NCI-H1105 treated with DMSO at 0.1 percent for 48 hours (cell line): ENCODE results near the gene RBM19.
"Not testable (repeated sequence)": the region's sequence is repeated elsewhere in the genome, so short reads cannot be mapped to it uniquely, and the experiment has no call there.

Experiments used
- DNase-seq: peaks from one replicate; lab custom pipeline; 2025; lab: John Stamatoyannopoulos, UW

Gene RBM19

DNA sequence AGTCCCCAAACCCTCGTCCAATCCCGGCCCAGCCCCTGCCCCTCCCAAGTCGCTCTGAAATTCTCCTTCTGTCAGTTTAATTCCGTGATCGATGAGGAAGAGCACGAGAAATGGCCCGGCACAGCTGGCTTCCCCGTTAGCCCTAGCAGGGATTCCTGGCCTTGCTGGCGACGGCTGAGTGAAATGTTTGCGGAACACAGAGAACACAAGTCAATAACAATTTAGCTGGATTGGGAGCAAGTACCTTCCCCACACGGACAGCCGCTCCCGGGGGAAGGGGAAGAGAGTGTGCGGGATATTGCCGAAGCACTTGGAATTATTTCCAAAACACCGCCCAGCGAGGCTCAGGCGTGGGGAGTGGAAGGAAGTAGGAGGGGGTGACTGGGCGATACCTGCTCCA lies 134.6 kb downstream of the RBM19 start:
- no peak for DNase-seq

DNA sequence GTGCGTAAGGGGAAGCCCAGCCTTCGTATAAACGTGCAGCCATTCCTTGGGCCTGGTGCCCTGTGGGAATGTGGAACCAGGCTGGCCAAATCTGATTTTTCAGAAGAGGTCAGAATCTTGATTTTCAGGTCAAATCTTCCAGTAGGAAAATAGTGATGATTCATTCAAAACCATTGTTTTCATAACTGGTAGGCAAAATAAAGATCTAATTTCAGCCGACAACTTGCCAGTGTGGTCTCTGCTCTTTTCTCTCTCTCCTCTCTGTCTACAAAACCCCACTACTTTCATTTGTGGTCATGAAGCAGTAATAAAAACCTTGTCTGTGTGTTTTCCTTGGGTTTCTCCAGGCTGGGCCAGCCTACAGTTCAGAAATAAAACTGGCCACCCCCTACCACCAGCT lies 135.1 kb downstream of the RBM19 start:
- no peak for DNase-seq

DNA sequence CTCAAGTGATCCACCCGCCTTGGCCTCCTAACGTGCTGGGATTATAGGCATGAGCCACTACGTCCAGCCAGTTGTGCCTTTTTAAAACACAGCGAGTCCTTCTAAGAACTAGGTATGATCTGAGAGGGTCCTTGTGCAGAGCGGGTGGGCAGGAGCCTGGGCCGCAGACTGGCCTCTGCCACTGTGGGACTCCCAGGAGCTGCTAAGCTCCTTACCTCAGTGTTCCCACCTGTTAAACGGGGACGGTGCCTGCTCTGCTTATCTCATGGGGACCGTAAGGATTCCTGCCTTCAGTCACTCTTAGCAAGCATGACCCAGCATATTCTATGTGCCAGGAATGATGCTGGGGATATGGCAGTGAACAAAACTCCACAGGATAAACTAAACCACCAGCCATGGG lies 136.9 kb downstream of the RBM19 start:
- DNase-seq: no peak

DNA sequence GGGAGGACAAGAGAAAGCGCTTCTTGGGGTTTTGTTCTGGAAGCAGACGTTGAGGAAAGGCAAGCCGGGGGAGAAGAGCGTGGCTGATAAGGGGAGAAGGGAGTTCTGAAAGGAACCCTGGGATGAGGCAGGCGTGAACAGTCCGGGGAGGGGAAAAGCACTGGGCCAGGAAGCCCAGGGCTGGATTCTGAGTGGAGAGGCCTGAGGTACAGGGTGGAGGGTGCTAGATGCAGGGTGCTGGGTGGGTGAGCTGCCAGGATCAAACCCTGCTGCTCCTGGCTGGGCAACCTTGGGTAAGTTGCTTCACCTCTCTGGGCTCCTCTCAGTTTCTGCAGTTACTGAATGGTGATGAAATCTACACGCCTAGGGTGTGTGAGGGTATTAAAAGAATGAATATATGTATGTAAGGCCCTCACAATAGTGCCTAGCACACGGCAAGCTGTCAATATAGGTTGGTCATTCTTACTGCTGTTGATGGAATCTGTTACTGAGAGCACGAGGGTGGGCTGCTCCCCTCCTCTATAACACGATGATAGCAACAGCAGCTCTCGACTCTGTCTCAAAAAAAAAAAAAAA lies 138.5 kb downstream of the RBM19 start:
- no peak for DNase-seq

DNA sequence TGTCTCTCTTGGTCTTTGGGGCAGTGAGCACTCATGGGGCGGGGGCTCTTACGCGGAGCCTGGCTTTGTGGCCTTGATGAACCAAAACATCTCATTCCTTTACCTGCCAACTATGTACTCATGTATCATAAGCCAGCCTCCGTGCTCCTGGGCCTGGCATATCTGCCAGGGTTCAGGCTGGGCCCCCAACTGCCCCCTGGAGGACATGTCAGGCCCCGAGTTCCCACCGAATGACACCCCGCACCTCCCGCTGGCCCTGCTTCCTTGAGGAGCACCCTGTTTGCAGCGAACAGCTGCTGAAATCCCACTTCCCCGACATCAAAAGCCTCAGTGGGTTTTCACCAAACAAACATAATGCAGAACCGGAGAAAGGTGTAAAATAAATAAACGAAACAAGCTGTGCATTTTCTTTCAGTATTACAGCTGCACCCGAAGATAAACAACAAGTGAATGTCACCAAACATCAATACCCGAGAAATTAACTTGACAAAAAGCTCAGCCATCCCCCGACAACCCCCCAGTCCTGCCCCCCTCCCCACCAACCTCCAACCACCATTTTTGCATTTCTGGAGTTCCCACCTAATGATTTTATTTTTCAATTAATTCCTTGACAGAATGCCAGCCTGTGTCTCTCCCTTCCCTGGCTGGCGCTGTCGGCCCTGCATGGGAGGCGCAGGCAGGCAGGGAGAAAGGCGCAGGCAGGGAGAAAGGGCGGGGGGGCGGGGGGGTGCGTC lies 139.2 kb downstream of the RBM19 start:
- DNase-seq: no peak

DNA sequence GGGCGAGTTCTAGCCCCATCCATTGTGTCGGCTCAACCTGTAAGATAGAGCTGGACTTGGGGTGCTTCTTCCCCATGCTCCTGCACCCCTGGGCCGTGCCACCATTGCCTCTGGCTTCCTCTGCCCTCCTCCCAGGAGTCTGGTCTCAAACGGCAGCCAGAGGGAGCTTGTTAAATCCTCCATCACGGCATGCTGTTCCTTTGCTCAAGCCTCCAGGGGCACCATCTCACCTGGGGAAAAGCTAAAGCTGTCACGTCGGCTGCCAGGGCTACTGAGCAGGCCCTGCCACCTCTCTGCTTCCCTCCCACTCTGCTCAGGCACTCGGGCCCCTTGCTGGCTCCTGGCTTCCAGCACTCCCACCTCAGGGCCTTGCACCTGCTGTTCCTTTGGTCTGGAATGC lies 140.4 kb downstream of the RBM19 start:
- DNase-seq: no peak

DNA sequence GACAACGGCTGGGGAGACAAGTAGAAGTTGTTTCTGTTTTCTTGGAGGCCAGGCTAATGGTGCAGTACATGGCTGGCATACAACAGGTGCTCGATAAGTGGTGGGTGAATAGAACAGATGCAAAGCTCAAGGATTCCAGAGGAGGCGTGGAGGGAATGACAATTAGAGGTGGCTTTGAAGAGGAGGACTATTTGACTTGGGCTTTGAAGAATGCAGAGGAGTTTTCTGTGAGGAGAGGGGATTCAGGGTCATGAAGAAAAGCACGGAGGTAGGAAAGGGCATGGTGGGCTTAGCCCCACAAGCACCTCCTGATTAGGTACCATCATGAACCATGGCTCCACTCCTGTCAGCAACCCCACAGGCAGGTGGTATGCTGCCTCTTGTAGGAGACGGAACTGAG lies 142.3 kb downstream of the RBM19 start:
- no peak for DNase-seq

DNA sequence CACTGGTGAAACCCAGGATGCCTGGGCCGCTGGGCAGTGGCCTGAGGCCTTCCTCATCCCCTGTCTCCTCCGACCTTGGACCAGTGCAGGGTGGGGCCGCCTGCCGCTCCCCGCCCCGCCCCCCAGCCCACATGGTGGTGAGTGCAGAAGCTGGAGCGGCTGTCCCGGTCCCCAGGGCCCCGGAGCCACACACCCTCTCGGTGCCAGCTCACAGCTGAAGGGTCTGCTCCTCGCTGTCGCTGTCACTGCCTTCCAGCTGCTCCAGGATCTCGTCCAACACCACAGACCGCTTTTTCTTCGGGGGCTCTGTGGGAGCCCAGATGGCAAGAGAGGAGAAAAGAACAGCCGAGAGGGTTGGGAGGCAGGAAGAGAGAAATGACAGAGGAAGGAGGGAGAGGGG lies 143.1 kb downstream of the RBM19 start:
- DNase-seq: no peak

DNA sequence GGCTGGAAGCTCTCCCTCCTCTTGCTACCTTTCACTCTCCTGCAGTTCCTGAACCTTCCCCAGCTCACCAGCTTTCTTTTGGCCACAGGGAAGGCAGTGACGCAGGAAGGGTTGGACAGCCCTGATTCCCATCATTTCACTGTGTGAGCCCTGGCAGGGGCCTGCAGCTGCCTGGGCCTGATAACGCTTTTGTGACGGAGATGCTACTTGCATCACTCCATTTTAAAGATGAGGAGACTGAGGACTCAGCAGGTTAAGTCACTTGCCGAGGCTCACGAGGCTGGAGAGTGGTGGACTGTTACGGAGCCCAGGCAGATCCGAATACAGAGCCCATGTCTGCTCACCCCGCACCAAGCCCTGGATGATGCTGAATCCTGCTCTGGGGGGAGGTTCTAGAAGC lies 145.3 kb downstream of the RBM19 start:
- DNase-seq: no peak

DNA sequence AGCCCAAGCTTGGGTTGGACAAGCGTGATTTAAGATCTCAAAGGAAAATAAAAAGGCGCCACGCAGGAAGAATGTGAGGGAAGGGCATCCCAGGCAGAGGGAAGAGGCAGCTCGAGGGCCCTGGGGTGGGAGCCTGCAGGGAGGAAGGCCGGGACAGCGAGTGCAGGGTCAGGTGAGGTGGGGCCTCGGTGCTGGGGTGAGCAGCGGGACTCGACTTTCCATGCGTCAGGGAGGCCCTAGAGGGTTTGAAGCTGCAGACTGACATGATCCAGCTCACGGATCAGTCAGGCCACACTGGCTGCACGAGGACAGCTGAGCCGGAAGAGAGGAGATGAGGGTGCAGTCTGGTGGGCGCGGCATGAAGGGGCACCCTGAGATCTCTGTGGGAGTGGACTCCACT lies 145.8 kb downstream of the RBM19 start:
- no peak for DNase-seq

DNA sequence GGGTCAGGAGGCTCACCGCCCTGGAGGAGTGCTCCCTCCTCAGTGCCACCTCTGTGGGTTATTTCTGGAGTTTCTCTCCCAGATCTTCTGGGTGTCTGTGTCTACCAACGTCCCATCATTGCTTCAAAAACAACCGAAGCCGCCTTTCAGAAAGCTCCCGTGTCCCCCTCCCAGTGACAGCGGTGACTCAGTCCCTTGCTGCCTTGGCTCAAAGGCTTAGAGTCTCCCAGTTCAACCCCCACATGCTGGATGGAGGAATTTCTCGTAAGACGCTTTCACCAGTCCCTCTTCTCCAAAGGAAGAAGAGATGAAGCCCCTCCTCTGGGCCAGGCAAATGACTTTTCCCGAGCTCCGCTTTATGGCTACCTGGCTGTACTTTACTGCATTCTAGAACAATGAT lies 146.6 kb downstream of the RBM19 start:
- no peak for DNase-seq

DNA sequence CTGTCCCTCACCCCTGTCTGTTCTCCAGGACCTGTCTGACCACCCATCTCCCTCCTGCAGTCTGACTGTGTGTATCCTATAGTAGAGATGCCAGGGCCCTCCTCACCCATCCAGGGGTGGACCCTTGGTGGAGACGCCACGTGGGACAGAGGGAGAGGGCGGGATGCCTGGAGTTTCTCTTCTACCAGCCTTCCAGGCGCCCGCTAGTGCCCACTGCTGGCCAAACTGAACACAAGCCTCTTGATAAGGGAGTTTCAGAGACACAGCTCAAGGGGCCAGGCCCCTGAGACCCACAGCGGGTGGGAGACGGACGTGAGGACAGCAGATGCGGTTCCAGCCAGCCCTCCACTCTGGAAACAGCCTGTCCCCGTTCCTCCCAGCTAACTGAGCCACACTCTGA lies 147.3 kb downstream of the RBM19 start:
- no peak for DNase-seq

DNA sequence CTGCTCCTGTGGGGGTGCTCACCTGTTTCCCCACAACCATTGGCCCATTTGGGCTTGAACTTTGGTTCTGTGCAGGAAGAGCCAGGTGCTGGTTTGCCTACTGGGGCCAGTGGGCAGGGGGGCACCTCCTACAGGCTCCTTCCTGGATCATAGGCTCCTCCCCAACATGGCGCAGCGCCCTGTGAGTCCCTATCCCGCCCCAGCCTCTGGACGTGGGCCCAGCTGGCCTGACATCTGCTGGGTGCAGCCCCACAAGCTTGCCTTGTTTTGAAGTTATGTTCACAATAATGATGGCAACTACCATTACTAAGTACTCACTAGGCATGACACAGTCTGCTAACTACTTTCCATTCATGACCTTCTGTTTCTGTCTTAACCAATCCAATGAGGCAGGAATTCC lies 147.8 kb downstream of the RBM19 start:
- no peak for DNase-seq

DNA sequence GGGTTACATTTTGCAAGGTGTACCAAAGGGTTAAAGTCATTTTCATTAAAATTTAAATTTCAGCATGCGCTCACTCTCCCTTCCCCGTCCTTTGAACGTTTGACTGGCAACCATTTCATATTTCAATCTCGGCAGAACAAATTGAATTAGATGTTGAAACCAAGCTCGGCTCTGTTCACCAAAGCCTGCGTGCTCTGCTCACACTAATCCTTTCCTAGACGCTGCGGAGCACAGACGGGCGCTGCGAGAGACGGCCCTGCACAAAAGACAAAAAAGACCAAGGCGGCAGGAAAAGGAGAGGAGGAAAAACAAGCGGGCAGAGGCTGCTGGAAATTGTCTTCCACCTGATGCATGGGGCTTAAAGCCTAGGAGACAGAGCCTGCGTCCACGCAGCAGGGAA lies 149.3 kb downstream of the RBM19 start:
- no peak for DNase-seq

DNA sequence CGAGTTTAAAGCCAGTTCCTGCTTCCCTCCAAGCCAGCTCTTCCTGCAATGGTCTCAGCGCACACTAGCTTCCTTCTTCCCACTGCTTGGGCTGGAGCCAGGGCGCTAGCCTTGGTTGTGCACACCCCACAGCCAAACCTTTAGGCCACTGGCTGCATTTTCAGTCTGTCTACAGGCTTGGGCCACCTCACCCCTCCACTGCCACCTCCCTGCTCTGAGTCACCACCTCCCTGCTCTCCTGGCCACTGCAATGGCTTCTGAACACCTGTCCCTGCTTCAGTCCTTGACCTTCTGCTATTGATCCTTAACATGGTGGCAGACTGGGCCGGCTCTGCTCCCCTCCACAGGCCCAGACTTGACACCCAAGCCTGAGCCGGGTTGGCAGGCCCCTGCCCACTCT lies 151.1 kb downstream of the RBM19 start:
- DNase-seq: no peak

DNA sequence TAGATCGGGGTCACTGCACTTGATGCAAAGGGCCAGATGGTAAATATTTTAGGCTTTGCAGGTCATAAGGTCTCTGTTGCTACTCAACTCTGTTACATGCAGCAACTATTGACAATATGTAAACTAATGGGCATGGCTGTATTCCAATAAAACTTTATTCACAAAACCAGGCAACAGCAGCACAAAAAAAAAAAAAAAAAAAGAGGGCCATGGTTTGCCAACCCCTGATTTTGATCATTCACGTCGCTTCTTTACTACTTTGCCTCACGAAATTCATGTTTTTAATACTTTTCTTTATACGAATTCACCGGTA lies 152.9 kb downstream of the RBM19 start:
- no peak for DNase-seq

DNA sequence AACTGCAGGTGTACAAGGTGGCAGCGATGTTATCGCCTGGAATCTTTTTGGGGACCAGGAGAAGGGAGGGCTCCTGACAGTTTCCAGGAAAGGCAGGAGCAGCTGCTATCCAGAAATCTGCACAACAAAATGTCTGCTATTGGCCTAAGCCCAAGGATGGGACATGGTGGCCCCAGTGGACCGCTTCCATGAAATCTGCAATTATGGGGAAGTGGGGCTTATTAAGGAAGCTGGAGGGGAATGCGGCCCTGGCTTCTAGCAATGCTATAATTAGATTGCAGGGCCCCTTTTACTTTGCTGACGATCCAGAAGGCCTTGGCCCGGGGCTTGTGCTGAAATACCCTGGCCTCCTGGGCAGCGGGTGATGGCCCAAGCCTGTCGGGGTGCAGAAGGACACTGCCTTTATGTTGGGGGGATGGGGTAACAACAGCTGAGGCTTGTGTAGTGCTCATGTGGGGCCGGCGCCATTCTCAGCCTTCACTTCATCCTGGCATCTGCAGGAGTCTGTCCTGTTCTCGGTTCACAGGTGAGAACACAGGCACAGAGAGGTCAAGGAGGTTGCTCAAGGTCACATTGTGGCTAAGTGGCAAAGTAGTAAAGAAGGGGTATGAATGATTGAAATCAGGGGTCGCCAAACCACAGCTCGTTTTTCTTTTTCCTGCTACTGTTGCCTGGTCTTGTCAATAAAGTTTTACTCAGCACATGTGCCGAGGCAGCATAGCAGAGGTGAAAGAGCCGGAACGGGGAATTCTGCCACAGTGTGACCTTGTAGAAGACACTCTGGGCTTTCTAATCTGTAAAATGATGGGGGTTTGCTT lies 153.5 kb downstream of the RBM19 start:
- no peak for DNase-seq

DNA sequence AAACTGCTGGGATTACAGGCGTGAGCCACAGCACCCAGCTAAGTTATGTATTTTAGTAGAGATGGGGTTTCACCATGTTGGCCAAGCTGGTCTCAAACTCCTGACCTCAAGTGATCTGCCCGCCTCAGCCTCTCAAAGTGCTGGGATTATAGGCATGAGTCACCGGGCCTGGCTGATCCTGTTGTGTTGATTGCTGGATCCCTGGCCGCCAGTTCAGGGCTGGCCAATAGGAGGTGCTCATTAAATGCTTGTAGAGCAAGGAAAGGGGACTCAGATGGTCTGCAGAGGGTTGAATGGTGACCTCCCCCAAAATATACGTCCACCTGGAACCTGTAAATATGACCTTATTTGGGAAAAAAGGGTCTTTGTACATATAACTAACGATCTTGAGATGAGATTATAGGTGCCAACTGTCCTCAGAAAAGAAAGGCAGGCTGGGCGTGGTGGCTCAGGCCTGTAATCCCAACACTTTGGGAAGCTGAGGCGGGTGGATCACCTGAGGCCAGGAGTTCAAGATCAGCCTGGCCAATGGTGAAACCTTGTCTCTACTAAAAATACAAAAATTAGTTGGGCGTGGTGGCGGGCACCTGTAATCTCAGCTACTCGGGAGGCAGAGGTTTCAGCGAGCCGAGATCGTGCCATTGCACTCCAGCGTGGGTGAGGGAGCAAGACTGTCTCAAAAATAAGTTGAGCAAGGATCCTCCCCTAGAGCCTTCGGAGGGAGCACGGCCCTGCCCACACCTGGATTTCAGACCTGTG lies 156.5 kb downstream of the RBM19 start:
- not testable (repeated sequence) for DNase-seq

DNA sequence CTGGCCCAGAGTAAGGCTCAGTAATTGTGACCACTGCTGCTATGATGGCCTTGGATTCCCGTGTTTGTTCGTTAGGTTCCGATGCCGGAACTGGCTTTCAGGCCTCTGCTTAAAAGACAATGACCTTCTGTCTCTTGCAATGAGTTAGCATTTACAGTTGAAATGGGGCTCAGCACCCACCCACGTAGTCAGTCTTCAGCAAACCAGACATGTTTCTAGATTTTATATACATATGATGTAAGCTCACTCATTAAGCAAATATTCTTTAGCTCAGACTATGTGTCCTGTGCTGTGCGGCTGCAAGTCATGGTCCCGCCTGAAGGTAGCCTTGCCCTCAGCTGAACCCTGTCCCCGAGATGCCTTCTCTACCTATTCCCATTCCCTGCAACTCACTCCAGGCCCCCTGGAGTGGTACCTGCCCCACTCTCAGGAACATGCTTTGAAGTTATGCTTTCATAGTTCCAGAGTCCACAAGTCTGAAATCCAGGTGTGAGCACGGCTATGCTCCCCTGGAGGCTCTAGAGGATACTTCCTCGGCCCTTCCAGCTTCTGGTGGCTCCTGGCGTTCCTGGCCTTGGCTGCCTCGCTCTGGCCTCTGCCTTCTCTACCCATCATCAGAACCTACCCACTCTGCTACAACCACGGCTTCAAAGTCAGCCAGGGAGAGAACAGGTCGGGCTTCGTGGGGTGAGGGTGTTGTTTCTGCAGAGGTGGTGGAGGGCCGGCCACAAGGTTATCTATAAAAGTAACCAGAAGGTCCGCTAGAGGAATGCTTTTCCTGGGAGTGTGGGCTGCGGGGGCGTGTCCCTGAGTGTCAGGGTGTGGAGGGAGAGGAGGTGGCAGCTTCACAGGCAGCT lies 157.8 kb downstream of the RBM19 start:
- no peak for DNase-seq

DNA sequence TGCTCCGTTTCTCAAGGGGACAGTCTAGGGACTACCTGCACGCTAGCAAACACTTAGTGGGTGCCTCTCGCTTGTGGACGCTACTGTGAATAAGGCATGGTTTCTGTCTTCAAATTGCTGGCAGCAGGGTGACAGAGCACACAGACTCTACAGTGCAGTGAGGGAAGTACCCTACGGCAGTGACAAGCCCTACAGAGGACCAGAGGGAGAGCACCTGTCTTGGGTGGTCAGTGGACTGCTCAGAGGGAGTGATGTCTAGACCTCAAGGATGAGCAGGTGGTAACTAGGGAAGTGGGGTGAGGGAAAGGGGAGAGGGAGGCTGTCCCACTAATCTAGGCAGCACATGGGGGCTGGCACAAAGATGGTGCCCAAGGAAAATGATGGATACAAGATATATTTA lies 160.5 kb downstream of the RBM19 start:
- DNase-seq: no peak

DNA sequence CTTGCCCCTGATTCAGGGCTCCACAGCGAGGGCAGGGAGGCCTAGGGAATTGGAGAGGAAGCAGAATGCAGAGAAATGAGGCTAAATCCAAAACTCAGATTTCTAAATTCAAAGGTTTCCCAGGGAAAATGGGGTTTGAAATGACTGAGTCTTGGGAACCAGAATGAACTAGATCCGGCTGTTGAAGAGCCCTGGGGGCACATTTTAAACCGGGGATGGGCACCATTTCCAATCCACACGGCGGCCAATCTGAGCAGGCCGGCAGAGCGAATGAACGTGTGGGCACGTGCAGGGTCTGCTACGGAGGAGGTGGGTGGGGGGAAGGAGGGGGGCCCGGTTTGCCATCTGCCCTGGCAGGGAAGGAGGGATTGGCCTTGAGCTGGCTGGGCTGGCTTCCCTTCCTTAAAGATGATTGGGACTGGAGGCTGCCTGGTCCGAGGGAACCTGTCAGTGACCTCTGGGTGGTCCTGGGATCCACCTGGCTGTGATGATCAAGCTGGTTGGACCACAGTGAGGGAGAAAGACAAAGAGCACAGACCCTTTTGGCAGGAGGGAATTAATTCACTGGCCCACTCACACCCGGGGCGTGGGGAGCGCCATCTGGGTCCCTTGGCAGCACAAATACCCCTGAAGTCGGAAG lies 161.0 kb downstream of the RBM19 start:
- DNase-seq: no peak
